DMS 273 treated with DMSO at 0.1 percent for 48 hours (cell line): Measurements from ENCODE around the gene EIF6.
"Not testable (repeated sequence)": the region's sequence is repeated elsewhere in the genome, so short reads cannot be mapped to it uniquely, and the experiment has no call there.

ENCODE experiments used
- DNase-seq: peaks from one replicate; lab custom pipeline; 2025; lab: John Stamatoyannopoulos, UW

The EIF6 gene

DNA sequence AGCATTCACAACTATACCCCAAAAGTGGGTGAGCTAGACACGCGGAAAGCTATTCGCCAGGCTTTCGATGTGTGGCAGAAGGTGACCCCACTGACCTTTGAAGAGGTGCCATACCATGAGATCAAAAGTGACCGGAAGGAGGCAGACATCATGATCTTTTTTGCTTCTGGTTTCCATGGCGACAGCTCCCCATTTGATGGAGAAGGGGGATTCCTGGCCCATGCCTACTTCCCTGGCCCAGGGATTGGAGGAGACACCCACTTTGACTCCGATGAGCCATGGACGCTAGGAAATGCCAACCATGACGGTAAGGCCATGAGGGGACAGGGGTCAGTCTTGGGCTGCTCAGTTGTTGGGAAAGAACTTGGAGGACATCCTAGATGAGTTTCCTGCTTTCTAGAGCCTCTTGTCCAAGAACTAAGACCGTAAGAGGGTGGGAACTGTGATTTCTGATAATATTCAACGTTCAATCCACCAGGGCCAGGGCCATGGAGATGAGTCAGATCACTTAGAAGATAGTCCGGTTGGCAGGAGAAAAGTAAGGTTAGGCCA lies 30.0 kb downstream of the EIF6 start:
- no peak for DNase-seq

DNA sequence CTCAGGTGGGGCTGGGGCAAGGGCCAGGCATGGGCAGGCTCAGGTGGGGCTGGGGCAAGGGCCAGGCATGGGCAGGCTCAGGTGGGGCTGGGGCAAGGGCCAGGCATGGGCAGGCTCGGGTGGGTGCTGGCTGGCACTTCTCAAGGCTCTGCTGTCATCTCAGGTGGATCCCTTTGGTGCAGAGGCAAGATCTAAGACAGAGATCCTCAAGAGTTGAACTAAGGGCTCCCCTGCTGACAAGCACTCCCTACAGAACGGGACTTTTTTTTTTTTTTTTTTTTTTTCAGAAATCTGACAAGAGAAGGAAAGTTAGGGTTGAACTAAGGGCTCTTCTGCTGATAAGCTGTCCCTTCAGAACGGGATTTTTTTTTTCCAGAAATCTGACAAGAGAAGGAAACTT lies 31.6 kb downstream of the EIF6 start:
- no peak for DNase-seq

DNA sequence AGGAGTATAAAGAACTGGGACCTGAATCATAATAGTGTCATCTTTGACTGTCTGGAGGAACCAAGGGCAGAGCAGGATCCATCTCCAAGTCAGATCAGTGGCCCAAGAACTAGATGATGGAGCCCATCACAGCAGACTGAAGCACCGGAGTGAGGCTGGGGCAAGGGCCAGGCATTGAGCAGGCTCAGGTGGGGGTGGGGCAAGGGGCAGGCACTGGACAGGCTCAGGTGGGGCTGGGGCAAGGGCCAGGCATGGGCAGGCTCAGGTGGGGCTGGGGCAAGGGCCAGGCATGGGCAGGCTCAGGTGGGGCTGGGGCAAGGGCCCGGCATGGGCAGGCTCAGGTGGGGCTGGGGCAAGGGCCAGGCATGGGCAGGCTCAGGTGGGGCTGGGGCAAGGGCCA lies 32.0 kb downstream of the EIF6 start:
- not testable (repeated sequence) for DNase-seq

DNA sequence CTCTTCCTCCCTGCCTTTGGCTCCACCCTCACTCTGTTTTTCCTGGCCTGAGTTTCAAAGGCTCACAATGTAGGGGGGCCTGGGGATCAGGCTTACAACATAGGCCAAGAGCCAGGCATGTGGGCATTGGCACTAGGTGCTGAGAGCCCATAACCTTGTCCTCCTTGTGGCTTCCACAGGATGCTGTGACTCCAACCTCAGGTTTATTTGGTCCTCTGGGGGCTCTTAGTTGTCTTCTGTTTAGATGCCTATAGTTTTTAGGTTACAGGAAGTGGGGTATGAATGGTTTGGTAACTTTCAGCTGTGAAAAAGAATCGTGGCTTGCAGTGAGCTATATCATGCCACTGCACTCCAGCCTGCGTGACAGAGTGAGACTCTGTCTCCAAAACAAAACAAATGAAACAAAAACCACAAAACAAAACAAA lies 32.5 kb downstream of the EIF6 start:
- no peak for DNase-seq

DNA sequence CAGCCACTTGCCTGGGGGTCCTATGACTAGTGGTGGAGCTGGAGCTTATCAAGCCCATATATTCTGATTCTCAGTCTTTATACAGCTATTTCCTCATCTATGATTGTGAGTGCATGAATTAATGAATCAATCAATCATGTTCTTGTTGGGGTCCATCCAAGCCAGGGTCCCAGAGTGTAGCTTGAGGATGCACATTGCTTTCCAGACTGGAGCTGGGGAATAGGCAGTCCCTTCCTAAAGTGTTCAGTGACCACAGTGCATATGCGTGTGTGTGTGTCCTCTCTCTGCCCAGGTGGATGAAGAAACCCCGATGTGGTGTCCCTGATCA lies 33.0 kb downstream of the EIF6 start:
- no peak for DNase-seq

DNA sequence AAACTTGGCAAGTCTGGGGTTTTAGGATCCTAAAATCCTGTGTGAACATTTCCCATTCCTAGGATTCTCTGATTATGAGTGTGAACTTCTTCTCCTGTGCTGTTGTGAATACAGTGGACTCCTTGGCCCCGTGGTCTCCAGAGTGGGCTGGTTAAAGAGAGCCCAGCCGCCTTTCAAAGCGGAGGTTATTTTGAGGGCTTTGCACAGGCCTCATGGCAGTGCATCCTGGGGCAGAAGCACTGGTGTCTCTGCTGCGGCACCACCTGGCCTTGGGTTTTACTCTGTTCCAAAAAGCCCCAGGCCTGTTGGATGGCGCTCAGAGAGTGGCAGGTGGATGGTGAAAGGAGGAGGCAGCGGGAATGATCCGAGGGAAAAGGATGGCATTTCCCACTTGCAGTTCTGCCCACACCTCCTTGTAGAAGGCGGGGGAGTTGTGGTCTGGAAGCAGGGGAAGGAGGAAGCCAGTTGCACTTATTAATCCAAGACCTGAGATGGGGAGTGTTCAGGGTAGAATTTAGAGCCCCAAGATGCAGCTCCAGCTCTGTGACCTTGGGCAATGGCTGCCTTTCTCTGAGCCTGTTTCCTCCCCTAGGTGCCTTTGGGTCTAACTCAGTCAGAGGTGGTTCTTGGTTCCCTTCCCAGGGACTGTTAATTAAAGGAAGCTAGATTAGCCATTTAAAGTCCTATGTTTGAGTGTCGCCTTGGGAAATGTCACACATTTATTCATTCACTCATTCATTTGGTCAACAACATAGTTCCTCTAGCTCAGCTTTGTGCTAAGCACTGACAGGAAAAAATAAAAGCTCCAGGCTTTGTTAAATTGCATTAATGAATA lies 35.7 kb downstream of the EIF6 start:
- DNase-seq: no peak

DNA sequence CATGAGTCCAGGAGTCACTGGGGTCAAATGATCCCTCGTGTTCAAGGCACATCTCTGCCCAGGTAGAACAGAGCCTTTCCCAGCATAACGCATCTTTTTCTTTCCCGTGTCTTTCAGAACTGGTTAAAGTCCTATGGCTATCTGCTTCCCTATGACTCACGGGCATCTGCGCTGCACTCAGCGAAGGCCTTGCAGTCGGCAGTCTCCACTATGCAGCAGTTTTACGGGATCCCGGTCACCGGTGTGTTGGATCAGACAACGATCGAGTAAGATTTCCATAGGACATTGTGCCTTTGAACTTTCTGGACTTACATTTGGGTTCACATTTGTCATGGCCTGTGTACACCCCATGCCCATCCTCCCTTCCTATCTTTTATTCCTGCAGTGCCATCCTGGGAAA lies 37.8 kb downstream of the EIF6 start:
- DNase-seq: no peak

DNA sequence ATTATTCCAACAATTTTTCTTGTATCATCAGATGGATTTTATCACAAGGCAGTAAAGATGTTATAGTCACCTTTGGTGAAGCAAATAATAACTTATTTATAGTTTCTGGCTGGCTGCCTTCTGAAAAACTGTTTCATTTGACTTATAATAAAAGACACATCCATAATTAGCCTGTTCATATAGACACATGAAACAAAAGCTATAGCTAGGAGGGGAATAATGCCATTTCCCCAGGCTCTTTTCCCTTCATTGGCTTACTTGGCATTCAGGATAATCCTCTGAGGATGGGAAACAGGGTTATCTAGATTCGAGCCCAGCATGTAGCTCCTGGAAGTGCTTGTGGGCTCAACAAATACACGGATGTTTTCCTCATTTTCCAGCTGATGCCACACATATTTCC lies 40.6 kb downstream of the EIF6 start:
- no peak for DNase-seq

DNA sequence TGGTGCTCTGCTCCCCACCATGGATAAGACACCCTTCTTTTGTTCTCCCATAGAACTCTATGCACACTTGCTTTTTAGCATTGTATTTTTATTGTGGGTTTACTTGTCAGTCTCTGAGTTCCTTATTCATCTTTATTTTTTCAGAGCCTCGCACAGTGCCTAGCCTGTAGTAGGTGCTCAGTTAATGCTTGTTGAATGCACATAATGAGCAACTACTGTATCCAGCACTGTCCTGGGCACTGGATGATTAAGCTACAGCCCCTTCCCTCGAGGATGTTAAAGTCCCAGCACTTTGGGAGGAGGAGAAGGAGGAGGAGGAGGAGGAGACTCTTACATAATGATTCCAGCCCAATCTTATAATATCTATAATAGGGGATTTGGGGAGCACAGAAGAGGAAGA lies 41.3 kb downstream of the EIF6 start:
- no peak for DNase-seq

DNA sequence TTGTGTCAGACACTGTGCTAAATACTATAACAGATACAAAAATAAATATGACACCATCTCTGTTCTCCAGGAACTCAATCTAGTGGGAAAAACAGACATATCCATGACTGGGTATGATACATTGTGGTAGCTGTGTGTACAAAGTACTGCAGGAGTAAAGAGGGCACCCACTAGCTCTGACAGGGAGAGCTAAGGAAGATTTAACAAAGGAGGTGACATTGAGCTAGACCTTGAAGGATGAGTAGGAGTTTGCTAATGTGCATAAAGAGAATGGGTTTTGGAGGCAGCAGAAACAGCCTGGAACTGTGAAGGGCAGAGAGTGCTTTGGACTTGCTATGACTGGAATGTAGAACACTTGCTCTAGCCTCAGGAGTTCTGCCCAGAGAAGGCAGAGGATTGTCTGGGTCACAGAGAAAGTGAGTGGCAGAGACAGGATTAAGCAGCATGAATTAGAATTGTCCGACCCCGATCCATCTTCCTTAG lies 43.7 kb downstream of the EIF6 start:
- DNase-seq: no peak

DNA sequence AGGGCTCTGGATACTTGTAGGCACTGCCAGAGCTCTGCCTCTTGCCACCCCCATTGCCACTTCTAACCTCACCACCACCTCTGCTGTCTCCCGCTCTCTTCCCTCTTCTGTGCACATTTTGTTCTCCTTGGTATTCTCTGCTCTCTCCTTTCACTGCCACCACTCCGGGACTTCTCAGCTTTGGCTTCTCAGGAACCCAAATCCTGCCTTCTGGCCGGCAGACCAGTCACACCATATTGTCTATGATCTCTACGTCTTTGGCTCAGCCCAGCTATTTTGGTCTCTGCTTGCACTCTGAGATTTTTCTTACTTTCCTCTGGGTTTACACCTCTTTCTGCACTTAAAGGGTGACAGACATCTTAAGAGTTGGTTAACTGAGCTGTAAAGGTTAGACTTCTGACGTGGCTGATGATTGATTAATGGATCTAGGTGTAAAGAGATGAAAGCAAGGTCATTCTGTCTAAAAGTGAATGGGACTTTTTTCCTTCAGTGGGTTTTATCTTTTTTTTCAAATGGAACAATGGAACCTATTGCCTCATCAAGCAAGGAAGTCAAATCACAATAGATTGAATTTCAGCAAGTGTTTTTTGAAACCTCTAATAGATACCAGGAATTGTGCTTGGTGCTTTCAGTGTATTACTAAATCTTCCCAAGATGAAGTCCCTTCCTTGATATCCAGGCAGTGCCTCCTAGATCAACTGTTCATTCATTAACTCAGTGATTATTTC lies 44.3 kb downstream of the EIF6 start:
- no peak for DNase-seq

DNA sequence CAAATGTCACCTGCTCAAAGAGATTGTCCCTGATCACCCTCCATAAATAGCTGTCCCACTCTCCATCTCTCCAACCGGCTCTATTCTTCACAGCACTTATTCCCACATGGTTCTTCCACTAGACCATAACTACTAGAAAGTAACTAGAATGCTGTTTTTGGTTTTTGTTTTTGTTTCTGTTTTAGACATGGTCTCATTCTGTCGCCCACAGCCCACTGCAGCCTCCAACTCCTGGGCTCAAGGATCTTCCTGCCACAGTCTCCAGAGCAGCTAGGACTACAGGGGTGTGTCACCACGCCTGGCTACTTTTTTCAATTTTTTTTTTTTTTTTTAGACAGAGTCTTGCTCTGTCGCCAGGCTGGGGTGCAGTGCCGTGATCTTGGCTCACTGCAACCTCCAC lies 45.8 kb downstream of the EIF6 start:
- DNase-seq: no peak

DNA sequence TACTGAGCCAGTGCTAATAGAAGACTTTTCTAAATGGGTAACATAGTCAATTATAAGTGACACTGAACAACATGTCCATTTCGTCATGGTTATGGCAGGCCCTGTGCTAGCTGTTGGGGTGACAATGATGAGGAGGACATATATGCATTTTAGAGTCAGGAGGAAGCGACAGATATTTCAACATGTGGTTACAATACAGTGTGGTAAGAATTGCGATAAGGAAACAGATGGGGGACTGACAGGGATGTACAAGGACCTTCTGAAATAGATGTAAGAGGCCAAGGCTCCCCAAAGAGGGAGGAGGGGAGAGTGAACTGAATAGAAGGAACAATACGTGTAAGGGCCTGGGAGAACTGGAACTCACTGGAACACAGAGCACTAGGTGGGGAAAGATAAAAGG lies 46.4 kb downstream of the EIF6 start:
- no peak for DNase-seq

DNA sequence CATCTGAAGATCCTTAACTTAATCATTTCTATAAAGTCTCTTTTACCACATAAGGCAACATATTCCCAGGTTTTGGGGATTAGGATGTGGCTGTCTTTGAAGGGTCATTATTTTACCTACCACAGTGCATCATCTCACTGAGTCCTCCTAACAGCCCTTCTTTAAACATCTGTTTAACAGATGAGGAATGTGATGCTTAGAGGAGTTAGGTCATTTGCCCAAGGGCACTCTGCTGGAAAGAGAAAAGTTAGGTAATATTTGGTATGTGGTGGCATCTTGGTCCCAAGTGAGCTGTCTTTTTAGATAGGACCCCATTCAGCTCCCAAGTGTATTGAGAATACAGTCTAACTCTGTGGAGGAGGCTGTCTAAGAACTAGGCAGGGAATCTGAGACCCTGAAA lies 47.1 kb downstream of the EIF6 start:
- DNase-seq: no peak

DNA sequence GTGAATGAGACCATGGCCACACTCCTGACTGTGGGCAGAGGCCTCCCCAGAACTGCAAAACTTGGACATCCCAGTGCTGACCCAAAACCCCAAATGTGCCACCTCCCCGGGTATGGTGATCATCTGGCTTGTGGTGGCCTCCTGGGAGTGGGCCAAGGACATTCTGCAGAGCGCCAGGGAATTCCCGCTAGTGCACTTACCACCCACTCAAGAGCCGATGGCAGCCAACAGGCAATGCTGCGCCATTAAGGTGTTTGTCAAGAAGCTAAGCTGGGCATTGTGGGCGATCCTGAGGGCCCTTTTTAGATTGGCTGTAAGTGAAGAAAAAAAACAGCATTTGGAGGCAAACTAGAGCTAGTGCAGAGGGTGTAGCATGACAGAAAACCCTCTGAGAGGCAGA lies 48.7 kb downstream of the EIF6 start:
- no peak for DNase-seq

DNA sequence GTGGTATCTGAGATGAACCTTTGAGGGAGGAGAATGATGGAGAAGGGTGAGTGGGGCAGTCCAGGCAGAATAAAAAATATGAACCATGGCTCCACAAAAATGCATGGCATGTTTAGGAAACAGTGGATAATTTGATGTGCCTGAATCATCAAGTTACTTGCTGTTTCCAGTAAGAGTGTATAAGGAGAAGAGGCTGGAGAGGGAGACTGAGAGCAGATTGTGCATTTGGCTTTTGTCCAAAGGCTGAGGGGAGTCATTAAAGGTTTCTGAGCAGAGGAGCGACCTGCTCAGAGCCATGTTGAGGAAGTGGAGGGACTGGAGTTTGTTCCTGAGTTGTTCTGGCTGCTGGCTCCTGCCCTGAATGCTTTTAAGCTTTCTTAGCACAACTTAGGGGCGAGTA lies 52.0 kb downstream of the EIF6 start:
- peak; percentile 64 for DNase-seq
